ENCODE data around the gene WWOX. TPM values are rescaled to one million over a fixed set of nuclear protein-coding genes. Genes with fewer than 3 reads are reported as not detected.

WWOX gene
- total RNA-seq, 1 donor from 2014 or later: 43.2 TPM

- Mint-ChIP-seq H3K27me3 (peaks cover 2% of the 10 kb centered on the region), H3K4me3 (ENCODE audit: low read depth) (no peak overlapping the region), H3K36me3 (ENCODE audit: insufficient read depth) (no peaks in the 10 kb centered on the region), H3K4me1 (ENCODE audit: low read depth) (peaks cover 3% of the 10 kb centered on the region), H3K27ac (no peak overlapping the region), H3K9me3 (ENCODE audit: low read depth) (no peaks in the 10 kb centered on the region)
- no peak for TF ChIP-seq CTCF (IDR thresholded peaks at IDR 0.05; ENCODE audit: unreplicated experiment)
- DNase-seq (ENCODE audit: low spot score, unreplicated experiment): no peak
Observed at GRCh38 chr16:78972006-78972405, 872.6 kb downstream of the WWOX start.

GRCh38 chr16:78972986-78973385 is 873.5 kb downstream of the WWOX start:
- no peak overlapping the region for H3K27ac Mint-ChIP-seq
- H3K4me1 Mint-ChIP-seq (ENCODE audit: low read depth): peaks cover 3% of the 10 kb centered on the region
- H3K9me3 Mint-ChIP-seq (ENCODE audit: low read depth): no peaks in the 10 kb centered on the region
- H3K27me3 Mint-ChIP-seq: peaks cover 2% of the 10 kb centered on the region
- TF ChIP-seq CTCF (IDR thresholded peaks at IDR 0.05; ENCODE audit: unreplicated experiment): no peak
- H3K4me3 Mint-ChIP-seq (ENCODE audit: low read depth): no peak overlapping the region
- DNase-seq (ENCODE audit: low spot score, unreplicated experiment): no peak
- H3K36me3 Mint-ChIP-seq (ENCODE audit: insufficient read depth): no peaks in the 10 kb centered on the region

GRCh38 chr16:78976212-78976611 is 876.8 kb downstream of the WWOX start:
- Mint-ChIP-seq H3K4me3 (ENCODE audit: low read depth) (no peak overlapping the region), H3K36me3 (ENCODE audit: insufficient read depth) (no peaks in the 10 kb centered on the region), H3K27ac (no peak overlapping the region), H3K4me1 (ENCODE audit: low read depth) (peaks cover 3% of the 10 kb centered on the region), H3K27me3 (peaks cover 2% of the 10 kb centered on the region), H3K9me3 (ENCODE audit: low read depth) (no peaks in the 10 kb centered on the region)
- DNase-seq (ENCODE audit: low spot score, unreplicated experiment): no peak
- no peak for TF ChIP-seq CTCF (IDR thresholded peaks at IDR 0.05; ENCODE audit: unreplicated experiment)

- no peak for DNase-seq (ENCODE audit: low spot score, unreplicated experiment)
- no peak for TF ChIP-seq CTCF (IDR thresholded peaks at IDR 0.05; ENCODE audit: unreplicated experiment)
- no peaks in the 10 kb centered on the region for H3K27me3 Mint-ChIP-seq
- H3K27ac Mint-ChIP-seq: no peak overlapping the region
- no peaks in the 10 kb centered on the region for H3K4me1 Mint-ChIP-seq (ENCODE audit: low read depth)
- no peaks in the 10 kb centered on the region for H3K36me3 Mint-ChIP-seq (ENCODE audit: insufficient read depth)
- no peaks in the 10 kb centered on the region for H3K9me3 Mint-ChIP-seq (ENCODE audit: low read depth)
- no peak overlapping the region for H3K4me3 Mint-ChIP-seq (ENCODE audit: low read depth)
Observed at GRCh38 chr16:78980825-78981224, 881.4 kb downstream of the WWOX start.

GRCh38 chr16:78982096-78982744 is 882.8 kb downstream of the WWOX start:
- no peaks in the 10 kb centered on the region for H3K27me3 Mint-ChIP-seq
- no peaks in the 10 kb centered on the region for H3K36me3 Mint-ChIP-seq (ENCODE audit: insufficient read depth)
- DNase-seq (ENCODE audit: low spot score, unreplicated experiment): no peak
- H3K9me3 Mint-ChIP-seq (ENCODE audit: low read depth): no peaks in the 10 kb centered on the region
- no peak for TF ChIP-seq CTCF (IDR thresholded peaks at IDR 0.05; ENCODE audit: unreplicated experiment)
- peaks cover 2% of the 10 kb centered on the region for H3K4me1 Mint-ChIP-seq (ENCODE audit: low read depth)
- H3K27ac Mint-ChIP-seq: no peak overlapping the region
- H3K4me3 Mint-ChIP-seq (ENCODE audit: low read depth): no peak overlapping the region
